ENCODE results near the gene CTNNBIP1. TPM values are rescaled to one million over a fixed set of nuclear protein-coding genes. Genes with fewer than 3 reads are reported as not detected.

The CTNNBIP1 gene
- total RNA-seq, 1 donor from 2014 or later = 27.6 TPM

DNA sequence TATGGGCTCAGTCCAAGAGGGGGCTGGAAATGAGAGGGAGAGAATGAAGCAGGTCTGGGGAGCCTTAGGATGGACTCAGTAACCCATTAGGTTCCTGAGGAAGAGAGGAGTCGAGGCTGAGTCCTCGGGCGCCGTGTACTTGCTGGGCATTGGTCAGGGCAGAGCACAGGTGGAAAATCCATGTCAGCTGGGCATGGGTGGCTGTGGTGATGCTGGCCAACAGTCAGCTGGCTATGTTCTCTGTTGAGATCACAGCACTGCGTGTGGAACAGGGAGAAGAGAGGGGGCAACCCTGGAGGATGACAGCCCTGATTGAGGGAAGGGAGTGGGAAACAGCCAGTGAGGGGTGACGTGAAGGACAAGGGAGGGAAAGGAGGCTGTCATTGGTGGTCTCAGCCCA, 43.2 kb downstream of the CTNNBIP1 start:
- DNase-seq (ENCODE audit: low spot score) = no peak
- no peak for ATAC-seq
- intact Hi-C loops (cut with DNase I) = loop anchor here (5.0 kb wide), 1 partner anchor 145 kb away; no protein-coding TSS in a partner anchor

GRCh38 chr1:9865724-9866123, 44.3 kb downstream of the CTNNBIP1 start:
- DNase-seq (ENCODE audit: low spot score) = no peak
- no peak for ATAC-seq
- intact Hi-C loops (cut with DNase I) = loop anchor here (5.0 kb wide), 1 partner anchor 143 kb away; no protein-coding TSS in a partner anchor

DNA sequence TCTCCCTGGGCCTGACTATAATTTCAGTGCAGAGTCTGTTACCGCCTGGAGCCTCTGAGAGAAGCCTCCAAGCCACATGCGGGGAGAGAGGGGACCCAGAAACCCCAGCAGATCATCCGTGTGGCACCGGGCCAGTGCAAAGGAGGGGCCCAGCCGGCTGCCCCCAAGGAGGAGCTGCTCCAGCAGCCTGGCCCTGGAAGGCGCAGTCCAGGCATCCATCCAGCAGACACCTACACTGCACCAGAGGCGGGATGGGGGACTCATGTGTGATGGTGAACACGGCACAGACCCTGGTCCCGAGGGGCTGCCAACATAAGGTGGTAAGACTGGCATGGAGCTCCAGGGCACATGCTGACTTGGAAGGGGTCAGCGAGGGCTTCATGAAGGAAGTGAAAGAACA, 46.7 kb downstream of the CTNNBIP1 start:
- no peak for ATAC-seq
- intact Hi-C loops (cut with DNase I) = loop anchor here (5.0 kb wide), 1 partner anchor 236 kb away; no protein-coding TSS in a partner anchor
- no peak for DNase-seq (ENCODE audit: low spot score)

GRCh38 chr1:9861360-9861759, 48.7 kb downstream of the CTNNBIP1 start:
- DNase-seq (ENCODE audit: low spot score) (no peak), ATAC-seq (no peak)
- intact Hi-C loops (cut with DNase I) = loop anchor here (2.0 to 5.0 kb wide), 2 partner anchors 35 to 234 kb away; no protein-coding TSS in a partner anchor

- intact Hi-C loops (cut with DNase I) = loop anchor here (2.0 to 5.0 kb wide), 2 partner anchors 34 to 234 kb away; no protein-coding TSS in a partner anchor
- ATAC-seq (no peak), DNase-seq (ENCODE audit: low spot score) (no peak)
Observed at GRCh38 chr1:9860887-9861286, 49.2 kb downstream of the CTNNBIP1 start.

- ATAC-seq (no peak), DNase-seq (ENCODE audit: low spot score) (no peak)
- intact Hi-C loops (cut with DNase I) = loop anchor here (2.0 to 5.0 kb wide), 2 partner anchors 33 to 232 kb away; no protein-coding TSS in a partner anchor
Observed at GRCh38 chr1:9859281-9860014, 50.6 kb downstream of the CTNNBIP1 start.

- no peak for DNase-seq (ENCODE audit: low spot score)
- intact Hi-C loops (cut with DNase I) = no loop called here
- no peak for ATAC-seq
Observed at GRCh38 chr1:9858293-9859035, 51.6 kb downstream of the CTNNBIP1 start.

DNA sequence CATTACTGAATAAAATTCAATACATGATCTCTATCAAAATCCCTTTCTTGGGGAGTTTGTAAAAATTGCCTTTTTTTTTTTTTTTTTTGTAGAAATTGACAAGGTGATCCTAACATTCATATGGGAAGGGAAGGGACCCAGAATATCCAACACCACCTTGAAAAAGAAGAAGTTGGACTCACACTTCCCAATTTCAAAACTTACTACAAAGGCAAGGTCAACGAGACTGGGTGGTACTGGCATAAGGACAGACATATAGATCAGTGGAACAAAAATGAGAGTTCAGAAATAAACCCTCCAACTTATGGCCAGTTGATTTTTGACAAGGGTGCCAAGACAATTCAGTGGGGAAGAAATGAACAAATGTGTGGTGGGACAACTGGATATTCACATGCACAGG, 54.9 kb downstream of the CTNNBIP1 start:
- intact Hi-C loops (cut with DNase I) = no loop called here
- no peak for ATAC-seq
- DNase-seq (ENCODE audit: low spot score) = no peak

- no peak for DNase-seq (ENCODE audit: low spot score)
- intact Hi-C loops (cut with DNase I) = no loop called here
- ATAC-seq = no peak
Observed at GRCh38 chr1:9853249-9853595, 56.8 kb downstream of the CTNNBIP1 start.

DNA sequence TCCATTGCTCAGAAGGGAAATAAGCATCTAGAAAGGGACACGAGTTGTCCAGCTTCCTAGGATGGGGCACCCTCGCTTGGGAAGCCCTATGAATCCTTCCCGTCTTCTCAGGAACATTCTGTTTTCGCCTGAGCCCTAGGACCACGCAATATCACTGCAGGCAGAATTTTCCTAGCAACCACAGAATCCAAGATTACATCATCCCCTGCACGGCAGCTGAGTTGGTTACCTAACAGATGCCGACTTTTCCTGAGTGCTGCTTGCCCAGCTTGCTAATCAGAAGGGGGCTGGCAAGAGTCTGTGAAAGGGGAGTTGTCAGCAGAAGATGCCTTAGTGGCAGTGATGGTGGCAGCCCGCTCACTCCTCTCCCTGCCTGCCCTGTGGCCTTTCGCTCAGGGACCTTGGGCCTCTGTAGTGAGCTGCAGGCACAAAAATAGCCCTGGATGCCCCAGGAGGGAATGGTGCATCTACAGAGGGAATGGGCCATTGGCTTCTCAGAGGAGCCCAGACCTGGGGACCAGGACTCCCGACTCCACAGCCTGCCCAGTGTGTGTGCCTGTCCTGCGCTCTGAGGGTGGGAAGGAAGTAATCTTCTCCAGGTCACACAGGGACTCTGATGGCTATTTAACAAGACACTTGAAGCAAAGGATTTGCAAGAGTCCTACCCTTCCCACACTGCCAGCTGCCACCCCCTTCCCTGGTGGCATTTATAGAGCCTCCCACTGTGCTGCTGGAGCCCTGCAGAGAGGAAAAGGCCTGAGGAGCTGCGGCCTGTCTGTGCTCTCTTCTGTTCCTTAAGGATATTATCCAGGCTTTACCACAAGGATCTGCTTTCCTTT, 57.4 kb downstream of the CTNNBIP1 start:
- intact Hi-C loops (cut with DNase I) = no loop called here
- ATAC-seq (no peak), DNase-seq (ENCODE audit: low spot score) (no peak)

GRCh38 chr1:9852004-9852403, 58.1 kb downstream of the CTNNBIP1 start:
- intact Hi-C loops (cut with DNase I) = no loop called here
- ATAC-seq (no peak), DNase-seq (ENCODE audit: low spot score) (no peak)

GRCh38 chr1:9850442-9851162, 59.5 kb downstream of the CTNNBIP1 start:
- ATAC-seq (no peak), DNase-seq (ENCODE audit: low spot score) (no peak)
- intact Hi-C loops (cut with DNase I) = no loop called here

GRCh38 chr1:9849691-9850441, 60.2 kb downstream of the CTNNBIP1 start:
- DNase-seq (ENCODE audit: low spot score) (no peak), ATAC-seq (no peak)
- intact Hi-C loops (cut with DNase I) = no loop called here

- ATAC-seq (peak; percentile 53), DNase-seq (ENCODE audit: low spot score) (no peak)
- intact Hi-C loops (cut with DNase I) = no loop called here
Observed at GRCh38 chr1:9848022-9848421, 62.0 kb downstream of the CTNNBIP1 start.

GRCh38 chr1:9847269-9847668, 62.8 kb downstream of the CTNNBIP1 start:
- no peak for ATAC-seq
- intact Hi-C loops (cut with DNase I) = no loop called here
- DNase-seq (ENCODE audit: low spot score) = no peak

- no peak for ATAC-seq
- intact Hi-C loops (cut with DNase I) = no loop called here
Observed at GRCh38 chr1:9846611-9847171, 63.4 kb downstream of the CTNNBIP1 start.

GRCh38 chr1:9845914-9846313, 64.2 kb downstream of the CTNNBIP1 start:
- ATAC-seq (no peak), DNase-seq (ENCODE audit: low spot score) (no peak)
- intact Hi-C loops (cut with DNase I) = no loop called here

More at GRCh38 chr1:9846611-9847171, 63.4 kb downstream of the CTNNBIP1 start:
- DNase-seq (ENCODE audit: low spot score) = no peak

- ATAC-seq (no peak), DNase-seq (ENCODE audit: low spot score) (no peak)
- intact Hi-C loops (cut with DNase I) = no loop called here
Observed at GRCh38 chr1:9844756-9845155, 65.3 kb downstream of the CTNNBIP1 start.

Data from sciatic nerve (tissue), 2 donors.